GM19395 (cell line): Measurements from ENCODE around the gene IQSEC3.

Experiments used
- ATAC-seq: cut with Tn5 transposase; IDR thresholded peaks from one replicate; pipeline ENCODE4 v1.9.1; 2021; ENCODE audit warnings: mild to moderate bottlenecking, moderate library complexity; ENCODE audit not compliant: unreplicated experiment

The IQSEC3 gene

DNA sequence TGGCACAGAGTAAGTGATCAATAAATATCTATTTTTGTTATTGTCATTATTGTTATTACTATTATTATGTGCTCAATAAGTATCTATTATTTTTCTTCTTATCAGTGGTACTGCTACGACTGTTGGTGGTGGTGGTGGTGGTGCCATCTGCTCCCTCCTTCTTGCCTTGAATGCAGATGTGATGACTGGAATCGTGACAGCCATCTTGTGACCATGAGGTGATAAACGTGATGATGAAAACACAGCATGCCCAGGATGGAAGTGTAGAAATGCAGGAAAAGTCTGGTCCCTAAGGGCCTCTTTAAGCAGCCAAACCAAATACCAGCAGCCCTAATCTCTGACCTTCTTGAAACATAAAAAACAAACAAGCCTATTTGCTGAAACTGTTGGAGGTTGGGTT is 125.0 kb downstream of the IQSEC3 start:
- ATAC-seq, result no peak

DNA sequence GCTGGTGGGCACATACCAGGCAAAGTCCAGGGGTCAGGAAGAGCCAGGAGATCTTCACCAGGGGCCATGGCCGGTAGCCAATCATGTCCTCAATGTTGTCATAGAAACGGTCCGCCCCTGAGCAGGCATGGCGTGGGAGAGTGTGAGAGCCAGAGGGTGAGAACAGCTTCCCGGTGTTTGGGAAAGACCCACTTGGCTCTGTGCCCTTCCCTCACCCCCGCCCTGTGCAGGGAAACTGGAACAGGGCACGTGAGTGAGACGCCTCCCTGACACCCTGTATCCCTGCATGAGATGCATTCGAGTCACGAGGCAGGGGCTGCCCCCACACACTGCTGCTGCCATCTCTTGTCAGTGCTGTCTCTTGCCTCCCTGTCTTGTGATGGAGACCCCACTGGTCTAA is 126.7 kb downstream of the IQSEC3 start:
- ATAC-seq, result no peak

DNA sequence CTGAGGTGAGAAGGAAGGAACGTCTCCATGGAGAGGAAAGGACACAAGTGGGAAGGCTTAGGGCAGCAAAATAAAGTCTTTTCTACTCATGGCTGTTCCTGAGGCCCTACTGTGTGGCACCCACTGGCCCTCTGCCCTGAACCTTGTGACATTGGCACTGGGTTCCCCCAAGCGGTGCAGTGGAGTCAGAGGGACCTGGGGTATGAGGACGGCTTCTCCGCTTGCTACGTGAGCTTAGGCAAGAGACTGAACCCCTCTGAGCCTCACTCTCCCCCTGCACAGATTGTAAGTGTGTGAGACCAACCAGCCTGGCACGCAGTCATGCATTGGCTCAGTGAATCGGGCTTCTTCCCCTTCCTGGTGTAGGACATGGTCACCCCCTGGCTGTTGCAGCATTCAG is 127.7 kb downstream of the IQSEC3 start:
- ATAC-seq, result no peak

DNA sequence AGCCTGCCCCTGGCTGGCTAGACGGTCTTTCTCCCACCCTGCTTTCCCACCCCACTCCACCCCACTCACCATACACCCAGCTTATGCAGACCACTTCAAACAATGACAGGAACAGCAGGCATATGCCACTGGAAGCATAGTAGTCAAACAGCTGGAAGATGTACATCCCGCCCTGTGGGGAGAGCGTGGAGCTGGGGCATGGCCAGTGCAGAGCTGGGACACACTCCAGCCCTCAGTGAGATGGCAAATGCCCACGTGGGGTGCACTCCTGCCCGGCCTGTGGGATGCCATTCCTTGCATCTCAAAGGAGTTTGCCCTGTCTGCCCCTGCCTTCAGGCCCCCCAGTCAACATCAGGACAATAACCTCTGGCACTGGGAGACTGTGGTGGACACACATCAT is 128.6 kb downstream of the IQSEC3 start:
- no peak for ATAC-seq

DNA sequence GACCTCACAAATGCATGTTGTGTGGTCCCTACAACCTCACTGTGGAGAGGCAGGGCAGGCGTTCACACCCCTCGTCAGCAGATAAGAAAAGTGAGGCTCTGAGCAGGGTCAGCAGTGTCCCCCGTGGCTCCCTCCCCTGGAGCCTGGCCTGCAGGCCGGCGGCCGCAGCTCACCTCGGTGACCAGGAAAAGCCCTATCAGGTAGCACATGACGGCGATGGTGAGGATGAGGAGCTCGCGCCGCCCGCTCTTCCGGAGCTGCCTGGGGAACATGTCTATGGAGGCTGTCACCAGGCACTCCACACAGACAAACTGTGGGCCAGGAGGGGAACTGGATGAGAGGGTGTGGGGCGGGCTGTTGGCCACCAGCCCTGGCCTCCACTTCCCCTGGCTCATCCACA is 129.4 kb downstream of the IQSEC3 start:
- ATAC-seq, result no peak

DNA sequence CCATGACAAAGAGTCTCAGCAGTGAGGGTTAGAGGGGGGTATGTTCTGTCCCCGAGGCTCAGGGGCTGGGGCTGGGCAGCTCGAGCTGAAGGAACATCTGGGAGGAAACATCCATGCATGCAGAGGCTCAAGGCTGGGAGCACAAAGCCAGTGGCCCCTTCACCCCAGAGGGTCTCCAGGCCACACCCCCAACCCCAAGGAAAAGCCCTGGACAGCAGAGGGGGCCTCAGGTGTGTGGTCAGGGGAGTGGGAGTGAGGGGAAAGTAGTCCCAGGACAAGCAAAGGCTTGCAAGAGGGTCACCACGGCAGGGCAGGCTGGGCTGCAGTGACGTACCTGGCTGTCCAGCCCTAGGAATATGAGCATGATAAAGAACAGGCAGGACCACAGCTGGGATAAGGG is 129.9 kb downstream of the IQSEC3 start:
- no peak for ATAC-seq

DNA sequence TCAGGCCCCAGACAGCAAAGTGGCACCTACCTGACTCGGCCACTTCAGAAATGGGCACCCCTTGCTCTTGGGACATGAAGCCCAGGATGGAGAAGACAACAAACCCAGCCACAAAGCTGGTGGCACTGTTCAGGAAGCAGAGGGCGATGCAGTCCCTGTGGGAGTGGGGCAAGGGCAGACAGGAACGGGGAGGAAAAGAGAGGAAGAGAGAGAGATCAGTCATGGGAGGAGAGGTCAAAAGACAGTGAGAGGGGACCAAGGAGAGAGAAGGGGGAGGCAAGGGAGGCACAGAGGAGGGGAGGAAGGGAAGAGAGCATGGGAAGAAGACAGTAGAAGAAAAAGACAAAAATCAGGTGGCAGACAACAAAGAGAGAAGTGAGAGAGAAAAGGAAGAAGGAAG is 130.8 kb downstream of the IQSEC3 start:
- ATAC-seq, result no peak

DNA sequence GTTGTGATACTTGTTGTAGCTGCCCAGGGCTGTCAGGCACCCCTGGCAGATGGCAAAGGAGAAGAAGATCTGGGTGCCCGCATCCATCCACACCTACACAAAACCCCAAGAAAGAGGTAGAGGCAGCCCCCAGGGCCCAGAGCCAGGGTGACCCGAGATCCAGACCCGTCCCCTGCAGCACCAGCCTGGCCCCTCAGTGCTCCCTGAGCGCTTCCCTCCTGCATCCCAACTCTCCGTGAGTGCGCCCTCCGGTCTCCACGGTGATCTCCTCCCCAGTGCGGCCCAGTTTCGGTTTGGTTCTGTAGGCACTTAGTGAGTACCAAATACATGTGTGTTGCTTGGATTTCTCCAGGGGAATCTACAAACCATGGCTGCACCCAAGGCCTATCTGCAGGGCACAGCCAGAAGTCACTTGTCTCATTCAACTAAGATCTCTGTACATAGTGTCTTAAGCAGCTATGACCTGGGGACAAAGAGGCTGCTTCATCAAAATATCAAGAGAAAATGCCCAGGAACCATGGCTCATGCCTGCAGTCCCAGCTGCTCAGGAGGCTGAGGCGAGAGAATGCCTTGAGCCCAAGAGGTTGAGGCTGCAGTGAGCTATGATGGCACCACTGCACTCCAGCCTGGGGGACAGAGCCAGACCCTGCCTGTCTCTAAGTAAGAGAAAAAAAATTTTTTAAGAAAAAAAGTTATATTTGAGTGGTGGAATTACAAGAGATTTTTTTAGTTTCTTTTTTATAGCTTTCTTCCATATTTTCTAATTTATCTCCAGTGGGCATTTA is 131.5 kb downstream of the IQSEC3 start:
- ATAC-seq, result no peak

DNA sequence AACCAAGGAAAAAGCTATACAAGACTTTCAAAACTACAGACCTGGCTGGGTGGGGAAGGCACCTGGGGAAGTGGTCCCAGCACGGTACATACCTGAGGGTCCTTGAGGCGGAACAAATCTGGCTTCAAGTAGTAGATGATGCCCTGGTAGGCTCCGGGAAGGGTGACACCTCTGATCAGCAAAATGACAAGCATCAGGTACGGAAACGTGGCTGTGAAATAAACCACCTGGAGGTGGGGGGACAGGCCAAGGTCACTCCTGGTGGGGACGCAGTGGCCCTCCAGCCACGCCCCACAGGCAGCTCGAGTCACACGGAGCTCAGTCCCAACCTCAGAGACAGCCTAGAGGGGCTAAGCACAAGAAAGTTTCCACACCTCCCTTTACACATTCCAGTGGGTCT is 132.1 kb downstream of the IQSEC3 start:
- ATAC-seq, result no peak

DNA sequence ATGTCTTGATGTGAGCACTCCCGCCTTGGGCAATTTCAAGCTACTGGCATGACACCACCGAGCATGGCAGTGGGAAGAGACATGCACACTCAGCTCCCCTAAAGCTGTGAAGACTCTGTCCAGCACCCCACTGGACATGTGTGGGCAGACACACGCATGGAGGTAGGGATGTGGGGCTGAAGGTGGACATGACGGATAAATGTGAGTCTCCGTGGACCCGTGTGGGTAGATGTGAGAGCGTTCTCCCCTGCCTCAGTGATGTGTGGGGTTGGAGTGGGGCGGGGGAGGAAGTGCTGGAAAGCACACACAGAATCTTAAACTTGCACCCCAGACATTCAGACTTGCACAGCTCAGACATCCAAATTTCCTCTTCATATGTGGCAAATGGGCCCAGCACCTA is 134.8 kb downstream of the IQSEC3 start:
- no peak for ATAC-seq

DNA sequence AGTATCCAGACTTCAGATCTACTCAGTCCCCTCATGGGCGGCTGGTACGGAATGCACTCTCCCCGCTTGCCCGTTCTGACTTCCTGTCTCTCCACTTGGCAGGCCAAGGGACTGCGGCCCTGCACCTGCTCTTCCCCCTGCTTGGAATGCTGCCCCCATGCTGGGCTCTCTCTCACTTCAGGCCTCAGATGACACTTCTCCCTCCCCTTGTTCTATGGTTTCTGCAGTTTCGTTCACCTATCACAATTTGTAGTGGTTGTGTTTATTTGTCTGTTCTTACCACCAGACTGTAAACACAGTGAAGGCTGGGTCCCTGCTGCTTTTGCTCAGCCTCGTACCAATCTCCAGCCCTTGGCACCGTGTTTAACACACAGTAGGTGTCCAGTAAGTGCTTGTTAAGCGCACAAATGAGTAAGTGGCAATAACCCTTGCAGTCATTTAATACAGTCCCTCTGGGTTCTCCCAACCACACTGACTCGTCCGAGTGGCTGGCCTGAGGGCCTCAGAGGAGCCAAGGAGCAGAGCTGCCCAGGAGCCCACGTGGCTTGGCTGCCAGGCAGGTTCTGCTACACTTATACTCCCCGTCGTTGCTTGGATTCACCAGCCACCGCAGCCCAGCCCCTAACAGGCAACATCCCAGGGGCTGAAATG is 135.6 kb downstream of the IQSEC3 start:
- no peak for ATAC-seq

DNA sequence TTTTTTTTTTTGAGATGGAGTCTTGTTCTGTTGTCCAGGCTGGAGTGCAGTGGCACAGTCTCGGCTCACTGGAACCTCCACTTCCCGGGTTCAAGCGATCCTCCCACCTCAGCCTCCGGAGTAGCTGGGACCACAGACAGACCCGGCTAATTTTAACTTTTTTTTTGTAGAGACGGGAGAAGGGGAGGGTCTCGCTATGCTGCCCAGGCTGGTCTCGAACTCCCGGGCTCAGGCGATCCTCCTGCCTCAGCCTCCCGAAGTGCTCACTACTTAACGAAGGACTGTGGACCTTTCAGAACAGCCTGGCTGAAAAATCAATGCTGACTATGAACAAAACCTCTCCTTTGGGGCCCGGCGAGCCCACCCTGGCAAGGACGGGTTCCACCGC is 136.5 kb downstream of the IQSEC3 start:
- no peak for ATAC-seq

DNA sequence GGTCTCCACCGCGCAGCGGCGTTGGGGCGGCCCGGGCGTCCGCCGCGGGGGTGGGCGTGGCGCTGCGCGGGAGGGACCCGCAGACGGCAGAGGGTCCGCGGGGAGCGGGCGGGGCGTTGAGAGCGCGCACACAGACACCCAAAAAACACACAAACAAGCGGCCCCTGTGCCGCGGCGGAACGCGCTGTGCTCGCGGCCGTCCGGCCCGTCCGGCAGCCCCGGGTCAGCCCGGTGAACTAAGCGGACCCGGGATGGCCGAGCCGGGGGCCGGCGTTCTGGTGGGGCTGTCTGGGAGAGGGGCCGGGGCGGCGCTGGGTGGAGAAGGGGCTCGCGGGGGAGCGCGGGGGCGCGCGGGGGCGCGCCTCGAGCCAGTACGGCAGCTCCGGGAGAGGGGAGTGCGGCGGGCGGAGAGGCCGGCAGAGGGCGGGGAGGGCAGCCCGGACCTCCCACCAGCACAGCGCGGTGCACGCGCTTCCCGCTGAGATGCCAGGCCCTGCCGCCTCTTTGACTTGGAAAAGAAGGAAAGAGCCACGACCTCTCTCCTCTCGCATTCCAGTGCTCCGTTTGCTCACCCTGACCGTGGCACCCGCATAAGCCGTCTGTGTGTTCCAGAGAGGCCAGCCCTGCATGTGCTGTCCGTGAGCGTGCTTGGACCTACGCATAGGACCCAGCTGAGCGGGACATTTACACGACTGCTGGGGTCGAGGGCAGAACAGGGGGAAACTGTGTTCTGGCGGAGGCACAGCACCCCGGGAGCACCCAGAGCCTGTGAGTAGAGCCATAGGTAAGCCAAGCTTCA is 137.1 kb downstream of the IQSEC3 start:
- no peak for ATAC-seq

DNA sequence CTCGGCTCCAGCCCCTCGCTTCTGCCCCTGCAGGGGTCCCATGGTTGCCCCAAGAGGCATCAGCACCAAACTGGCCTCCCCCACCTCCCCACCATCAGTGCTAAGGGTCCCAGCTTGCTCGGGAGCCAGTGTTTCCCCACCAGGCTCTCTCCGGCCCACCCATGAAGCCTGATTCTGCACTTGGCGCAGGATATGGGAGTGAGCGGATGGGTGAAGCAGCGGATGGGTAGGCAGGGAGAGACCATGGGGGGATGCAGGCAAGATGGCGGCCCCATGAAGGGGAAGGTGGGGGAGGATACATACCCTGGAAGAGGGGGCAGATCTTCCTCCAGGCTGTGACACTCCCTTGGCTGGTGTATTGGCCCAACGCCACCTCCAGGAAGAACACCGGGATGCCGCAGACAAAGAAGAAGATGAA is 137.7 kb downstream of the IQSEC3 start:
- ATAC-seq, result no peak

DNA sequence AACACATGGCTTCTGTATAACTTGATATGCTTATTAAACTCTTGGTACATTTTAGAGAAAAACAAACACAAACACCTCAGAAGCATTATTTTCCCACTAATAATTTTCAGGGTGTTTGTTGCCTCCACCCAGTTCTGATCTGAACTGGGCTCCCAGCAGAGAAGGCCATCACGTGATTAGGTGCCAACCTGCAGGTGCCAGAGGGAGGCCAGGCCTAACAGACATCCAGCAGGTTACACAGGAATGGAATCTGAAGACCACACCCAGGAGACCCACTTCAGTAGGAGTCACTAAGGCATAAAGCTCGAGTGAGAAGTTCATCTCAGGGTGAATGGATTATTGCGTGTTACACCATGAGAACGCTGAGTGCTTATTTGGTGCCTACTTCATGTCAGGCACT is 138.5 kb downstream of the IQSEC3 start:
- no peak for ATAC-seq

DNA sequence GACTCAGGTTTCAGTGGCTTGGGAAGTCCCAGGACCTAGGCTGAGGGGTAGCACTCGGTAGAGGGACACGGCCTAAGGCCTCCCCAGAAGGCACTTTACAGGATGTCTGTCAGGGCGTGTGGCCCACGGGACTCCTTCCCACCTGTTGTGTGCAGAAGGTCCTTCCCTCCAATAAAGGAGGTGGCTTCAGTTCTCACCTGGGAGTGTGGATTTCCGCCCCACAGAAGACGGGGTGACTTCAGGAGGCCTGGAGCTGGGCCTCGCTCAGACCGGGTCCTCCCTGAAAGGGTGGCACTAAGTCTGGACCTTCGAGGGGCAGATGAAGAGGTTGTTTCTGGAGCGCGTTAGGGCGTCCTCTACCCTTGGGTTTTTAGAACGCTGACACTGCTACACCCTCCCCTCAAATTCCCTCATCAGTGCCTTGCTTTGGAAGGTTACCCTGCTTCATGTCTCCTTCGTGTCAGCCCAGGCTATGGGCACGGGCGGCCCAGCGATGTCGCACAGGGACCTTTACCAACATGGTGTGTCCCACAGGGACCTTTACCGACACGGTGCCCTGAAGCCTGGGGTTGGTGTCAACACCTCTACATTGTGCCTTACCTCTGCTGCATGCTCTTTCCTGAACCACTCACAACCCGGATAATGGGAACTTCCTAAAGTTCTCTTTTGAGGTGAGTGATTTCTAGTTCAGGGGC is 140.3 kb downstream of the IQSEC3 start:
- no peak for ATAC-seq

DNA sequence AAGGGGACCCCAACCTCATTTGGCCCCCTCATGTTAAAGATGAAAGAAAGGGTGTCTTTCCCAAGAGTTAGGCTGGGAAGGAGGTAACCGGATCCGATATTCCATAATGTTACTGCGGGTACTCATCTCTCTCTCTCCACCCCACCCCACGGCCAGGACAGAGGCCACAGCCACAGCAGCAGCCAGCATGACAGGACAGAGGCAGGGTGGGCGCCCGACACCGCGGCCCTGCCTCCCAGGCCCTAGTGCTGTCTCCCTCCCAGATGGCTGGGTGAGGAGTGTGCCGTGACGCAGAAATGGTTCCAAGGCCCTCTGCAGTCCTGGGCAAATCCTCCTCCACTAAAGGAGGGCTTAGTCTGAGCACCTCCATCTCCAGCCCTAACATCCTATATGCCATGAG is 141.2 kb downstream of the IQSEC3 start:
- no peak for ATAC-seq

DNA sequence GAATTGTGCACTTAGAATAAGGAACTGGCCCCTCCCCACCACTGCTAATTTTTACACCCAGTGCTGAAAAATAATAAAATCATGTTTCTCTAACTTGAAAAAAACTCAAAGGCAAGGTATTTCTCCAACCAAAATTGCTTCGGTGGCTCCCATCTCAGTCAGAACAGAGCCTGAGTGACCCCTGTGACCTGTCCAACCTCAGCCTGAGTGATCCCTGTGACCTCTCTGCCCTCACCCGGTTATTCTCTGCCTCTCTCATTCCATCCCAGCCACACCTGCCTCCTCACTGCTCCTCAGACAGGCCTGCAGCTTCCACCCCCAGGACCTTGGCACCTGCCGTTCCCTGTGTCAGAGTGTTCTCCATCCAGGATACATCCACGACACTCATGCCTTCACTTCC is 142.2 kb downstream of the IQSEC3 start:
- ATAC-seq, result no peak

DNA sequence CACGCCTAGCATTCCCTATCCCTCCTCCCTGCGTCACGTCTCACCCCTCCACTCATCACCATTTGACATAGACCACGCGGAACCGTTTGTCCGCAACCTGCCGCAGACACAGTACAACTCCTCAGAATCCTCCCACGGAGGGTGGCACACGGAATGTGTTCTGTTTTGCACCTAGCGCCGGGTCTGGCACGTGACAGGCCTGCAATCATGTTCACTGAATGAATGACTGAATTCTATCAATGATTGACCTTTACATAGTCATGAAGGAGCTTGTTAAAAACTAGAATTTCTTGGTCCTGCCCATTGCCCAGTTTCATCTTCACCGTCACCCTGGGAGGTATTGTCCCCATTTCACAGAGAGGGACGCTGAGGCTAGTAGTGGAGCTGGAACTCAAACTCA is 142.7 kb downstream of the IQSEC3 start:
- no peak for ATAC-seq

DNA sequence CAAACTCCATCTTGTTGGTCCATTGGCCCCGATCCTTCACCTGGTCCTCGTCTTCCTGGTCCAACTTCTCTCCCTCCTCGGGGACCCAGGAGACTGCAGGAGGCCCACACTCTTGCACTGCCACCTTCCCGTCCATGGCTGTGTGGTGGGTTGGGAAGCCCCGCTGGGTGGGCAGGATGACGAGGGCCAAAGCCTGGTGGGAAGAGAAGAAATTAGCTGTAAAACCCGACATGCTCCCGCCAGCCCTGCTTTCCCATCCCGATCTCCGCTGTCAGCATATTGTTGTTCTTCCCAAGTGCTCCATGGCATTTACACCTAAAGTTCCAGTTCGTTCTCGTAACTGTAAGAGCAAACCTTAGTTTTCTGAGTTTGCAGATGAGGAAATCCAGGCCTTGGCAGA is 143.3 kb downstream of the IQSEC3 start:
- no peak for ATAC-seq
